ENCODE results near the gene SEC61B.

Gene SEC61B

DNA sequence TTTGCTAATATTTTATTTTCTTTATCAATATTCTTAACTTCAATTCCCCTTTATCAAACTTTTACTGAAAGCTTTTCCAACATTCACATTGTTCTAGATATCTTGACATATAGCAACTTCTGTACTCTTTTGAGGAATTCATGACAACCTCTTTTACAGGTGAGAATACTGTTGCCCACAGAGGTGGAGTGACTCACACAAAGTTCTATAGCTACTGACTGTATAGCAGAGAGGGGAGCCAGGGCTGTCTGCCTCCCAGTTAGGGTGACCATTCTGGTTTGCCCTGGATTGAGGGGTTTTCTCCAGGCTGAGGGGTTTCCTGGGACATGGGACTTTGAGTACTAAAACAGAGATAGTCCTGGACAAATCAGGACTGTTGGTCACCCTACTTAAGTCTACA is 16.2 kb downstream of the SEC61B start:
- DNase-seq = no peak

DNA sequence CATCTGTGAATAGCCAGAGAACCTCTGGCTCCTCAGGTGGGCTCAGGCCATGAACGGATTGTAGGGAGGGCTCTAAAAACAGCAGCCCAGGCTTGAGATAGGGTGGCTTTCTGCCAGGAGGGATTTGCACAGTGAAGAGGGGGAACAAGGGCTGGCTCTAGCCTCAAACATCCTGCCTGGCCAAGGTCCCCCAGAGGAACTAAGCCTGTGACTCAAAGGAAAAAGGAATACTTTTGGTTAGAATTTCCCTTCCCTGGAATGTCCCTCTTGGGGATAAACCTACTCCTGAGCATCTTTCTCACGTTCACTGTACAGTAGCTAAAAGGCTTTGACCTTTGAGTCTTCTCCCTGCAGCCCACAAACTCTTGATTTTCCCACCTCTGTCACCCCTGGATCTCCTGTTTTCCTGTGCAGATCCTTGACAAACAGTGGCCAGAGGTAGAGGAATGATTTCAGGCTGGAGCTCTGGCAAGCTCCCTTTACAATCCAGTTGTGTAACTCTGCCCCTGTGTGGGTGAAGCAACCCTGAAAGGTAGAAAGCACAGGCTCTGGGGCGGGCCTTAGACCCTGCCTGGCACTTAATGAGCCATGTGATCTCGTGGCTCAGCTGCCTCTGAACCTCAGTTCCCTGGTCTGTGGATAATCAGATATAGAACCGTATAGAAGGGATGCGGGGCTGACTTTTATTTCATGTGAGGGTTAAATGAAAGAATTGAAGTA is 17.4 kb downstream of the SEC61B start:
- DNase-seq = no peak

DNA sequence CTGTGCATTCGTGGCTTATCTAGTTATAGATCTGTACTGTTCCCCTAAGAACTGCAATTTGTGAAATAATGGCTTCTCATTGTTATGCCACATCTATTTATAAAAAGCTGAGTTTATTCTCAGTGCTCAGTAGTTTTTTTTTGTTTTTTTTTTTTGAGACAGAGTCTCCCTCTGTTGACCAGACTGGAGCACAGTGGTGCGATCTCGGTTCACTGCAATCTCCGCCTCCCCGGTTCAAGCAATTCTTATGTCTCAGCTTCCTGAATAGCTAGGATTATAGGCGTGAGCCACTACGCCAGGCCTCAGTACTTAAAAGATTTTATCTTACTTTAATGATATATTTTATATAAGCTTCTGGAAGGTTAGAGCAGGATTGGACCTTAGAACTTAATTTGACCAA is 19.0 kb downstream of the SEC61B start:
- DNase-seq = no peak

DNA sequence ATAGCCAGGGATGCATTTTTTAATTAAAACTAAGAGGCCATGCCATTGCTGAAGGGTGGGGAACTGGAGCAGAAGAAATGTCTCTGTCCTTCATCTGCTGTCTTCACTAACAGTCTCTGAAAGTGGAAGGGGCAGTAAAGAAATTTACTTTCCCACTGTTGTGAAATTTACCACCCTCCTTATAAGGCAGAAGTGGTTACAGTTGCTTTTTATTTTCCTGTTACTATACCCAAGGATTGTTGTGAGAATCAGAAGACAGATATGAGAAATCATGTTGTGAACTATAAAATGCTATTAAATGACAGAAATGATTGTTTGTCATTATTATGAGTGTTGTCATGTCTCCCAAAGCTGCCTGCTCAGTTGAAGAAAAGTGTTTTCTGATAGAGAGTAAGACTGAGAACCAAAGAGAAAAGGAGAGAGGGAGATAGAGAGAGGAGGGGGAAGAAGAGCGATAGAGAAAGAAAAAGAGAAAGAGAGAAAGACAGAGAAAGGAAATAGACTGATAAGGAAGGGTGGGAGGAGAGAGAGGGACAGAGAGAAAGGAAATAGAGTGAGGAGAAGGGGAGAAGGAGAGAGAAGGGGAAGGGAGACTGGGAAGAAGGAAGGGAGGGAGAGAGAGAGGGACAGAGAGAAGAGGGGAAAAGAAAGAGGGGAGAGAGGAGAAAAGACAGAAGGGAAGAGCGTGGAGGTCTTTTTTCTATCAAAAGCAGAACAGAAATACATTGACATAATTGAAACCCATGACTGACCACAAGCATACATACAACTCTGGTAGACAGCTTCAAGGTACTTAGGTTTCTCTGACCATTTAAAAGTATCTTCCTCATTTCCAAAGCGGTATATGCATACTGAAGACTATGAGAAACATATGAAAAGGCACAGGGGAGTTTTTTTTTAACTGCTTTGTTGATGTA is 22.5 kb downstream of the SEC61B start:
- DNase-seq = no peak

DNA sequence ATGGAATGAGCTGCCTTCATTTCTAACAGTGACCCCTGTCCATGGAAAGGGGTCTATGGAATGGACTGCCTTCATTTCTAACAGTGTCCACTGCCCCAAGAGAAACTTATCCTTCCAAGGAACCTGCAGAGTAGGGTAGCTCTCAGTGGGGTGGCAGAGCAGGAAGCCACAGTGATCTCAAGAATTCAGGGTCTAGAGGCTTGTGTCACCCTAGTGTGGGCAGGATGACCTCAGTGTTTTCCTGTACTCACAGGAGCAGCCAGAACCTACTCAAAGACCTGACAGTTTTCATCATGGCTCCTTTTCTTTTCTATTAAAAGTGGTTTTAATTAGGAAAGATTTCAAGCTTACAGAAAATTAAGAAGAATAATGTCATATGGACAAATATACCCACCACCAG is 27.5 kb downstream of the SEC61B start:
- no peak for DNase-seq

DNA sequence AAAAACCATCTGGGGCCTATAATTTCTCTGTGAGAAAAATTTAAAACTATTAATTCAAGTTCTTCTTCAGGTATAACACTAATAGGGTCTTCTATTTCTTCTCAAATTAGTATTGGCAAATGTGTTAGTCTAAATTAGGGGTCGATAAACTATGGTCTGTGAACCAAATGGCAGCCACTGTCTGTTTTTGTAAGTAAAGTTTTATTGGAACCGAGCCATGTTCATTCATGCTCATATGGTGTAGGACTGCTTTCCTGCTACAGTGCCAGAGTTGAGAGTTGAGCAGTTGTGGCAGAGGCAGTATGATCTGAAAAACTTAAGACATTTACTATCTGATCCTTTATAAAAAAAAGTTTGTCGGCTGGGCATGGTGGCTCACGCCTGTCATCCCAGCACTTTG is 29.1 kb downstream of the SEC61B start:
- DNase-seq = no peak

DNA sequence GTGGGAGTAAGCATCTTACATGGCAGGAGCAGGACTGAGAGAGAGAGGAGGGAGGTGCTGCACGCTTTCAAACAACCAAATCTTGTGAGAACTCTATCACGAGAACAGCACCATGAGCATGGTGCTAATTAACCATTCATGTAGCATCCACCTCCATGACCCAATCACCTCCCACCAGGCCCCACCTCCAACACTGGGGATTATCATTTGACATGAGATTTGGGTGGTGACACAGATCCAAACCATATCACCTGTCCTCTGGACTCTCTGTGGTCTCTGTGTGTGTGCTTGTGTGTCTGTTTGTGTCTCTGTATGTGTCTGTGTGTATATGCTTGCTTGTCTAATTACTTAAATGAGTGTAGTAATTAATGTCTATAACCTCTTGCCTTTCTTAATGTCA is 31.1 kb downstream of the SEC61B start:
- DNase-seq = no peak

DNA sequence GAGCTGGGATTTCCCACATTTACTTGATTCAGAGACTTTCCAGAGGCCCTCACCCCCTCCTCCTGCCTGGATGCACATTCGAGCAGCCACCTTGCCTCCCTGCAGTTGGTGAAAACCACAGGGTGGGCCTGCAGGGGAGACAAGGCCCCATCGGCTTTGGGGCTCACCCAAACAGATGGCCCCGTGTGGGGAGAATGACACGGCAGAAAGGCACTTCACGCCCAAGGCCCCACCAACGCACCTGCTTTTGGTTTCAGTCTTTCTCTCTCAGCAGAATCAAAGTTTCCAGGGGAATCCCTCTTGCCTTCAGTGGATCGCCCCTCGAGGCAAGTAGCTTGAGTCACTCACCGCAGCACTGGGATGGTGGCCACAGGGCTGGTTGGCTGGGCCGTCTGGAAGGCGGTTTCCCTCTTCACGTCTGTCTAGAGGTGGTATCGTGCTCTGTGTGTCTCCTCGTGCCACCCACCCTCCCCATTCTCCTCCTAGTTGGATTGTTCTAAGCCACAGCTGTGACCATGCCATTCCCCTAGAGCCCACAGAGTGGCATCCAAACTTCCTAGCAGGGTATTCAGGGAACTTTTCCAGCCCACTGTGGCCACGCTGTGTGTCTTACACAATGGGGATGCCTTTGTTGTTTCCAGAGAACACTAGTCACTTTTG is 31.8 kb downstream of the SEC61B start:
- DNase-seq = no peak

DNA sequence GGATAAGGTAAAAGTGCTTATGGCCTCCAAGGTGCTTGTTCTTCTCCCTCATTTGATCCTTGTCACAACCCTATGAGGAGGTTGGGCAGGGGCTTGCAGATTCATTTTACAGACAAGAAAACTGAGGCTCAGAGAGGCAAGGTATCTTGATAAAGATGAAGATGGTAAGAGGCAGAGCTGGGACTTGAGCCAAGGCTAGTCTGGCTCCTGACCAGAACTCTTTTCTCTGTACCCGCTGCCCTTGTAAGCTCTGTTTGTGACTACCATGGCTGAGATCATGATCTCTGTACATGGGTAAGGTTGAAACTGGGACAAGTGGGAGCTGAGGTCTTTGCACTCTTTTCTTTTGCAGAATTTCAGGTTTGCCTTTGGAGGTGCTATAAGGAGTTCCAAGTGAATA is 33.6 kb downstream of the SEC61B start:
- DNase-seq = no peak

DNA sequence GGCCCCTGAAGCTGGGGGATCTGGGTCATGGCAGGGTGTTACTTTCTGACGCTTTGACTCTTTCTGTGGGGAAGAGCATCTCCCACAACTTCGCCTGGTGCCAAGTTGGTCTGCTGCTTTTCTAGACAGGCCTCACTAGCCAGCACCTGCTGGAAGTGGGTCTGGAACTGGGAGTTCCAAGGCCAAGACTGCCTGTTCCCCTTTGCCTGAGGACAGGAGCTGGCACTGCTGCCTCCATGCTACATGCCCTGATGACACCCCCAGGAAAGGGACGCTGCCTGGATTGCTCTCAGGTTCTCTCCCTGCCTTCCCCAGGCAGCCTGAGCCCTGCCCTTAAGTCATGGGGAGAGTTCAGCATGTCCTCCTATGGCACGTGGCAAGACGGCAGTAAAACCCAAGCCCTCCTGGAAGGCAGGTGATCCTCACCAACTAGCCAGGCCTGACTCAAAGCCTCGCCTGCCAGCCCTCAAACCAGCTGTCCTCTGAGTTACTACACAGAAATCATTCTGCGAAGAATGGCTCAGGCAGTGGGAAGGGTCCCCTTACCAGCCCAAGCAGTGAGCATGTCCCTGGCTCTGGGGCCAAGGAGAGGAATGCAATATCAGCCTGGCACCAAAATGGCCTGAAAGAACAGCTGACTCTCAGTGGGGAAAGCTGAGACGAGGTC is 35.8 kb downstream of the SEC61B start:
- no peak for DNase-seq

DNA sequence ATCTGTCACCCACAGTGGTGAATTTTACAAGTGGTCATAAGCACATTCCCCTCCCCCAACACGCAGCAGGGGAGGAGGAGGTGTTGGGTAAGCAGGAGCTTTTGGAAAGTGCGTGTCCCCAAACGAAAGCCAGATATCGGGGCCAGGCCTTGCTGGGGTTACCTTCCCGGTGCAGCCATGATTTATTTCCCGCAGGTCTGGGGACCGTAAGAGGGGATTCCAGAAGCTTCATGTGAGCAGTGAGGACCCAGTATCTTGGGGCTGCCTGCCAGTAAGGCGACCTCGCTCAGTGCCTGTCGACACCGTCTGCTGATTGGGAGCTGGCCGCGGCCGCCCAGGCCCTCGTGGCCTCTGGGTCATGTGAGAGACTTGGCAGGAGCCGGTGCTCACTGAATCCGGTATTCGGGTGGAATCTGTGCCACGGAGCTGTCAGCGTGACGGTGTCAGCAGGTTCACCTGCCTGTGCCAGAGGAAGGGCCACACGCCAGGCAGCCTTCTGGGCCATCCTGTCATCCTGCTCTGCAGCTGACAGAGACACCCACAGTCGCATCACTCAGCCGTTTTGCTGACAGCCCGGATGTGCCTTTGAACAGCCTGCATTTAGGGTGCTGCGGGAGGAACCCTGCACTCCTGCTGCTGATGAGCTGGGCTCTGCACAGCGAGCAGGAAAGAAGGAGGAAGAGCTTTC is 37.3 kb downstream of the SEC61B start:
- no peak for DNase-seq

DNA sequence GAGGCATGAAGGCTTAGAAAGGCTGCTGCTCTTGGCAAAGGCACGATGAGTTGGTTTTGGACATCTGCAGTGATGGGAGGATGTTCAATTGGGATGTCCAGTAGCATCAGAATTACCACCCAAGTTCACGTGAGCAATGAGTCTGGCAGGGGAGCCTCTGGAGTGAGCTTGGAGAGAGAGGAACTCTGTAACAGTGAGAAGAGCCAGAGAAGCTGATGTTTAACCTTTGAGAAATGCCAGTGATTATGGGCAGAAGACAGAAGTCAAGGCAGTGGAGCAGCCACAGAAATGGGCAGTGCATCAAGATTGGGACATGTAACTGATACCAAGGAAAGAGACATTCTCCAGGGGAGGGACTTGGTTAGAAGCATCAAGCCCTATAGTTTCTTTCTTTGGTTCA is 39.8 kb downstream of the SEC61B start:
- DNase-seq = no peak

DNA sequence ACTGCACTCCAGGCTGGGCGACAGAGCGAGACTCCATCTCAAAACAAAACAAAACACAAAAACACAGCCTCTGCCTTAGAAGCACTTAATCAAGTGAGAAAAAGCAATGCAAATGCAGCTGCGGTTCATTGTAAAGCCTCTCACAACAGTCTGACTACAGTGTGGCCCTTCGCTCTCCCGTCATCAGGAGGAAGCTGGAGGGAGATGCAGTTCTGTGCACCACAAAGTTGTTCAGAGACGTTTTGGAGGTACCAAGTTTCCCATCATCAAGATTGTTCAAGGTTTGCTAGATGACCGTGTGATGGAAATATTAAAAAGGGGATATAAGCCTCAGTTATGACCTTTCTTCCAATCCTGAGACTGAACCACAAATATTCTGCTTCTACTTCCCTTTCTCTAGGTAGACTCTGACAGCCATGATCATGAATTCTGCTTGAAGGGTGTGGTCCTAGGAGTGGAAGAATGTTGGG is 40.9 kb downstream of the SEC61B start:
- DNase-seq = no peak

DNA sequence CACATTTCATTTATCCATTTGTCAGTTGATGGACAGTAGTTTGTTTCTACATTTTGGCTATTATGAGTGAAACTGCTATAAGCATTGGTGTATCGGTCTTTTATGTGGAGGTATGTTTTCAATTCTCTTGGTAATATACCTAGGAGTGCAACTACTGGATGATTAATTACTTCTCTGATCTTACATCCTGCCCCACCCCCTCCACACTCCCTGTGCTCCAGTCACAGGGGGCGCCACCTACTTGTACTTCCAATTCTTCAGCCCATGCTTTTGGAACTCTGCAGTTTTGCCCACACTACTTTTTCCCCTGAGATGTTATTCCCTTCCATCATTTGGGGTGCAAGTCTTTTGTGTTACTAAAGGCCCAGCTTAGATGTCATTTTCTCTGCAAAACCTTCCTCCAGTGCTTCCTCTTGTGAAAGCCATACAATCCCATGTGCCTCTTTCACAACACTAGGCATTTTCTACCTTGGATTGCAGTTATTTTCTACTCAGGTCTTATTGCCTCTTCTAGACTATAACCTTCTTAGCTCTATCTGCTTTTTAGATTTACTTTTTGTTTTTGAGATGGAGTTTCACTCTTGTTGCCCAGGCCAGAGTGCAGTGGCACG is 42.1 kb downstream of the SEC61B start:
- DNase-seq = no peak

DNA sequence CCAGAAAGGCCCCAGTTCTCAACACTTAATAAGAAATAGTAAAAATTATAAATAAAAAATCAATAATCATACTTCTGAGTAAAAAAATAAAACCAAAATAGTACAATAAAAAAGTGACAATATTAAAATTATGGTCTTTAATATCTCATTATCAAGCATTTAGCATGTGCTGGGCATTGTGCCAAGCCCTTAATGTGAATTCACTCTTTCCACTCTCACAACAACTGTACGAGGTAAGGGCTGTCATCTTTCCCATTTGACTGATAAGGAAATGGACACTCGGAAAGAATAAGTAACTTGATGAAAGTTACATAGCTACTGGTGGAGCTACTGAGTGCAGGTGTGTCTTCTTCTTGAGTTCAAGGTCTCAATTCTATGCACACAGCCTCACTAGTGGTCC is 43.6 kb downstream of the SEC61B start:
- no peak for DNase-seq

DNA sequence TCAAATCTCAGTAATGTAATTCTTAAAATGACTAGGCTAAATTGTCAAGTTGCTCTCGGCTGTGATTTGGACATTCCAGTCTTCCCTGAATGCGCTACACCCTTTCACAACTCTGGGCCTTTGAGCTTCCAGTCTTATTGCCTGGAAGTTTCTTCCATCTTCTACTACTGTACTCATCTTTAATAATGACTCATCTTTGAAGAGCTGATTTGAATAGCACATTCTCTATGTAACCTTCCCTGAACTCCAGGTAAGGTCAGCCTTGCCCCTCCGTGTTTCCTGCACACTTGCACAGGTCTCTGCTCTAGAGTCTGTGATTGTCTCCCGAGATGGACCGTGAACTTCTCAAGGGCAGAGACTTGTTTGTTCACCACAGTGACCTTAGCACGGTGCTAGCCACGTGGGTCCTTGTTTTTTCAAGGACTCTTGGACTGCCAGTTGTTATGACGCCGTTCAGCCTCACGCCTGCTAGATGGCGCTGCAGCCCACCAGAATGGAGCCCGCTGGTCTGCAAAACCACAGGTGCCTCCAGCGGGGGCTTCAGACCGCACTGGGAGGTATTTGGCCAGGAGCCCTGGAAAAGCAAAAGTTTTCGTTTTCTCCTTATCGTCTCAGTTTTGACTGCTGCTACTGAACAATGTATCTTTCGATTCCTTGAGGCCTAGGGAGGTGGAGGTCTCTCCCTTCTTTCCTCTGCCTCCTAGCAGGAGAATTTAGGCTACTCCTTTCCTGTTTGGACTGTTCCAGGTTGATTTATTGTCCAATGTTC is 44.4 kb downstream of the SEC61B start:
- peak; percentile 63 for DNase-seq

DNA sequence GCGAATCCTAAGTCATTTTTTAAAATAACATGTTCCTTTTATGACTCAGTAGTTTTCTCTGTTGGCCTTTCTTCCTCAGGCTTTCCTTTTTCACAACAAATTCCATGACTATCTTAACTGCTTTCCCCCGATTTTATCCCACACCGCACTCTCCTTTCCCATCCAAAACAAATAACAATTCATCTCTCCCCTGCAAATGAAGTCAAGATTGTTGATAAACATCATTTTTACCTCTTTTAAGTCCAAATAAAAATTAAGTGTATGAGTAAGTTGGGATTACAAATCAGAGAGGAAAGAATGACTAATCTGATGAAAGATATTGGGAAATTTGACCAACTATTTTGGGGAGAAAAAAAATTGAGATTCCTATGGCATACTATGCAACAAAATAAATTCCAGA is 47.3 kb downstream of the SEC61B start:
- DNase-seq = no peak

DNA sequence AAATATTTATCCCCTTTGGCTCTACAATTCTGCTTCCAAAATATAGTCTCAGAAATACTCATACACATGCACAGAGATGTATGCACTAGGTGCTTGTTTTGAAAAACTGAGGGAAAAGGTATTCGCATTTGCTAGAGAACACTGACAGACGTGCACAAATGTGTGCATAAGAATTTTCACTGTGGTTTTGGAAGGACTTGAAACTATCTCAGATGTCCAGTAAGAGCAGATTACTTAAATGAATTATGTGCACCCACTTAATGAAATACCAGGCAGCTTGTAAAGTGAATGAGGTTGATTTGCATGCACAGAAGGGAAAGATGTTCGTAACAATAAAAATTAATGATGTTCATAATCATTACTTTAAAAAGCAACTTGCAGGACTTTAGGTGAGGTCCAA is 48.4 kb downstream of the SEC61B start:
- DNase-seq = no peak

DNA sequence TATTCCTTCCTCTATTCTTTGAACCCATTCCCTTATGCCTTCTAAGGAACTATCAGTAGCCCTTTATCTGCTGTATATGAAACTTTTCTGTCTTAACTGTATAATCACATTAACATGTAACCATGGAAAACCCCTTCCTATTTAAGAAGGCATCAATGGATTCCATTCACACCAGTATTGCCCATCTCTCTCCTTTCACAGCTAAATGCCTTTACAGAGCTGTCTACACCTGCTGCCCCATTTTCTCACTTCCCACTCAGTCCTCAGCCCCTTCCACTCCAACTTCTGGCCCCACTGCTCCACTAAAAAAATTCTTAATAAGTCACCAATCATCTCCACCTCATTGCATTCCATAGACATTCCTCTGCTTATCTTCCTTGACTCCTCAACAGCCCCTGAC is 50.8 kb downstream of the SEC61B start:
- DNase-seq = no peak

DNA sequence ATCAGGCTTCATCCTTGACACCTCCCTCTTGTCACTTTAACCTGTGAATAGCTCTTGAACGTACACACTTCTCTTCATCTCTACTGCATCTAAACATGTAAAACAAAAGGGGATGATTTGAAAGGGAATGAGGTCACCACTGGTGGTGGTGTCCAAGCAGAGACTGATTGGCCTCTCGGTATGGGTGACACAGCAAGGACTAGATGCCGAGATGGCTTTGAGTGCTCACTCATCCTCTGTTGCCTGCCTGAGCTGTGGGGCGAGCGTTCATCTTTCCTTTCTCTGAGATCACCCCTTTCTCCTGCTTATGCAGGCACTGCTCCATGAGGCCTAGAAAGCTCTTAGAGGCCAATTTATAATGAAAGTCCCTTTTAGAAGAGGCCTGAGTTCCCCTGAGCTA is 51.9 kb downstream of the SEC61B start:
- no peak for DNase-seq

DNA sequence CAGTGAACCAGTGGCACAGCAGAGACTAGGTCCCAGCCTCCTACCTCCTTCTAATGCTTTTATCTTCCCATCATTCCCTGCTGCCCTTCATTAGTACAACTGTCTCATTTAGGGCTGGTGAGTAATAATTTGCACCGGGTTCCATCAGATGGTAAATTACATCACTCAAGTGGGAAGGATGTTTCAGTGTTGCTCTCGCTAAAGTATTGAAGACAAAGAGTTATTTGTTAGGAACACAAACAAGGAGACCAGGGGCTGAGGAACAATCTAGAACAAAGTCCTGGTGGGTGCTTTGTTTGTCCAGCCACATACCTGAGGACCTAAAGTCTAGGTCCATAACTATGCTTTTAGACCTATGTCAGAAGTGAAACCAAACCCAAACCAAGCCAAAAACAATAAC is 52.4 kb downstream of the SEC61B start:
- DNase-seq = no peak
